ENCODE results near the gene TAF1D. TPM values are rescaled to one million over a fixed set of nuclear protein-coding genes. Genes with fewer than 3 reads are reported as not detected.
"Not testable (repeated sequence)": the region's sequence is repeated elsewhere in the genome, so short reads cannot be mapped to it uniquely, and the experiment has no call there.

The TAF1D gene
- total RNA-seq, 1 experiment from 2014 or later: 227 TPM

- no peaks in the 10 kb centered on the region for H3K27me3 ChIP-seq
- no peaks in the 10 kb centered on the region for H3K4me1 ChIP-seq
- no peak for DNase-seq
- H3K4me3 ChIP-seq: no peak overlapping the region
- H3K36me3 ChIP-seq: no peaks in the 10 kb centered on the region
- H3K27ac ChIP-seq: no peak overlapping the region
- H3K9me3 ChIP-seq (replicated peaks): no peaks in the 10 kb centered on the region
Observed at GRCh38 chr11:93761910-93762309, 20.6 kb upstream of the TAF1D start.

- H3K36me3 ChIP-seq; H3K9me3 ChIP-seq (replicated peaks); H3K4me3 ChIP-seq; H3K27ac ChIP-seq; H3K27me3 ChIP-seq; DNase-seq; H3K4me1 ChIP-seq: not testable (repeated sequence)
Observed at GRCh38 chr11:93759123-93759522, 17.8 kb upstream of the TAF1D start.

- no peaks in the 10 kb centered on the region for H3K4me1 ChIP-seq
- H3K9me3 ChIP-seq (replicated peaks): no peaks in the 10 kb centered on the region
- H3K27ac ChIP-seq: no peak overlapping the region
- no peaks in the 10 kb centered on the region for H3K27me3 ChIP-seq
- H3K4me3 ChIP-seq: no peak overlapping the region
- H3K36me3 ChIP-seq: peaks cover 2% of the 10 kb centered on the region; the same call in 1 of the 2 replicates
- no peak for DNase-seq
Observed at GRCh38 chr11:93757924-93758865, 16.9 kb upstream of the TAF1D start.

- Histone ChIP-seq H3K36me3 (peaks cover 2% of the 10 kb centered on the region; the same call in 1 of the 2 replicates), H3K4me3 (no peak overlapping the region), H3K4me1 (no peaks in the 10 kb centered on the region), H3K27me3 (no peaks in the 10 kb centered on the region), H3K27ac (no peak overlapping the region), H3K9me3 (replicated peaks) (no peaks in the 10 kb centered on the region)
- no peak for DNase-seq
Observed at GRCh38 chr11:93757301-93757700, 16.0 kb upstream of the TAF1D start.

- no peak overlapping the region for H3K27ac ChIP-seq
- no peaks in the 10 kb centered on the region for H3K9me3 ChIP-seq (replicated peaks)
- DNase-seq: no peak
- H3K4me1 ChIP-seq: no peaks in the 10 kb centered on the region
- H3K27me3 ChIP-seq: no peaks in the 10 kb centered on the region
- peaks cover 2% of the 10 kb centered on the region; the same call in 1 of the 2 replicates for H3K36me3 ChIP-seq
- no peak overlapping the region for H3K4me3 ChIP-seq
Observed at GRCh38 chr11:93756748-93757147, 15.5 kb upstream of the TAF1D start.

- H3K9me3 ChIP-seq (replicated peaks): no peaks in the 10 kb centered on the region
- peaks cover 2% of the 10 kb centered on the region; the same call in 1 of the 2 replicates for H3K36me3 ChIP-seq
- no peak overlapping the region for H3K27ac ChIP-seq
- no peak for DNase-seq
- H3K4me1 ChIP-seq: no peaks in the 10 kb centered on the region
- H3K27me3 ChIP-seq: no peaks in the 10 kb centered on the region
- H3K4me3 ChIP-seq: no peak overlapping the region
Observed at GRCh38 chr11:93753241-93753640, 11.9 kb upstream of the TAF1D start.

GRCh38 chr11:93751001-93751400, 9.7 kb upstream of the TAF1D start:
- no peak overlapping the region for H3K27ac ChIP-seq
- no peaks in the 10 kb centered on the region for H3K4me1 ChIP-seq
- DNase-seq: no peak
- H3K4me3 ChIP-seq: no peak overlapping the region
- no peaks in the 10 kb centered on the region for H3K27me3 ChIP-seq
- H3K9me3 ChIP-seq (replicated peaks): no peaks in the 10 kb centered on the region
- peaks cover 2% of the 10 kb centered on the region; the same call in 1 of the 2 replicates for H3K36me3 ChIP-seq

GRCh38 chr11:93747122-93747521, 5.8 kb upstream of the TAF1D start:
- Histone ChIP-seq H3K9me3 (replicated peaks) (no peaks in the 10 kb centered on the region), H3K4me3 (no peak overlapping the region), H3K27me3 (no peaks in the 10 kb centered on the region), H3K4me1 (no peaks in the 10 kb centered on the region), H3K36me3 (no peaks in the 10 kb centered on the region), H3K27ac (no peak overlapping the region)
- no peak for DNase-seq

GRCh38 chr11:93746101-93746500, 4.8 kb upstream of the TAF1D start:
- Histone ChIP-seq H3K27me3 (no peaks in the 10 kb centered on the region), H3K27ac (no peak overlapping the region), H3K4me3 (no peak overlapping the region), H3K9me3 (replicated peaks) (no peaks in the 10 kb centered on the region), H3K36me3 (no peaks in the 10 kb centered on the region; the same call in 1 of the 2 replicates), H3K4me1 (no peaks in the 10 kb centered on the region)
- no peak for DNase-seq

- not testable (repeated sequence) for DNase-seq; H3K27me3 ChIP-seq; H3K9me3 ChIP-seq (replicated peaks); H3K4me1 ChIP-seq; H3K4me3 ChIP-seq; H3K36me3 ChIP-seq; H3K27ac ChIP-seq
Observed at GRCh38 chr11:93745005-93745755, 3.9 kb upstream of the TAF1D start.

- Histone ChIP-seq H3K9me3 (replicated peaks) (no peaks in the 10 kb centered on the region), H3K27me3 (no peaks in the 10 kb centered on the region), H3K36me3 (peaks cover 10% of the 10 kb centered on the region), H3K27ac (no peak overlapping the region), H3K4me1 (no peaks in the 10 kb centered on the region), H3K4me3 (no peak overlapping the region)
- DNase-seq: no peak
Observed at GRCh38 chr11:93744669-93745004, 3.3 kb upstream of the TAF1D start.

- H3K36me3 ChIP-seq: peaks cover 23% of the 10 kb centered on the region
- H3K4me3 ChIP-seq: no peak overlapping the region
- no peak for DNase-seq
- H3K27ac ChIP-seq: no peak overlapping the region
- no peaks in the 10 kb centered on the region for H3K27me3 ChIP-seq
- peaks cover 3% of the 10 kb centered on the region; the same call in 1 of the 2 replicates for H3K4me1 ChIP-seq
- H3K9me3 ChIP-seq (replicated peaks): no peaks in the 10 kb centered on the region
Observed at GRCh38 chr11:93743291-93743690, 2.0 kb upstream of the TAF1D start.

- Histone ChIP-seq H3K27me3 (no peaks in the 10 kb centered on the region), H3K27ac (peak overlapping the region; percentile 95), H3K36me3 (peaks cover 38% of the 10 kb centered on the region), H3K9me3 (replicated peaks) (no peaks in the 10 kb centered on the region), H3K4me1 (peaks cover 3% of the 10 kb centered on the region), H3K4me3 (peak overlapping the region; percentile 98)
- peak; percentile 65 to 74 for DNase-seq
Observed at GRCh38 chr11:93741882-93742226, 559 bp upstream of the TAF1D start.

GRCh38 chr11:93740730-93741093, 583 bp downstream of the TAF1D start:
- Histone ChIP-seq H3K4me1 (peaks cover 3% of the 10 kb centered on the region), H3K36me3 (peaks cover 49% of the 10 kb centered on the region), H3K27me3 (no peaks in the 10 kb centered on the region), H3K27ac (peak overlapping the region; percentile 95), H3K9me3 (replicated peaks) (no peaks in the 10 kb centered on the region), H3K4me3 (peak overlapping the region; percentile 98)
- peak; percentile 46 to 67 for DNase-seq

GRCh38 chr11:93740031-93740729, 1.1 kb downstream of the TAF1D start:
- no peaks in the 10 kb centered on the region for H3K9me3 ChIP-seq (replicated peaks)
- peaks cover 55% of the 10 kb centered on the region for H3K36me3 ChIP-seq
- H3K4me1 ChIP-seq: peaks cover 3% of the 10 kb centered on the region
- H3K27ac ChIP-seq: peak overlapping the region; percentile 95
- no peaks in the 10 kb centered on the region for H3K27me3 ChIP-seq
- peak overlapping the region; percentile 98 for H3K4me3 ChIP-seq
- peak in 1 of 2 experiments; percentile 19 for DNase-seq
